HG03378 (cell line): ENCODE measurements around the gene ABCC5.

ENCODE experiments used
- ATAC-seq: cut with Tn5 transposase; IDR thresholded peaks from one replicate; pipeline ENCODE4 v1.9.1; 2021; ENCODE audit warnings: mild to moderate bottlenecking, moderate library complexity; ENCODE audit not compliant: unreplicated experiment

The ABCC5 gene

DNA sequence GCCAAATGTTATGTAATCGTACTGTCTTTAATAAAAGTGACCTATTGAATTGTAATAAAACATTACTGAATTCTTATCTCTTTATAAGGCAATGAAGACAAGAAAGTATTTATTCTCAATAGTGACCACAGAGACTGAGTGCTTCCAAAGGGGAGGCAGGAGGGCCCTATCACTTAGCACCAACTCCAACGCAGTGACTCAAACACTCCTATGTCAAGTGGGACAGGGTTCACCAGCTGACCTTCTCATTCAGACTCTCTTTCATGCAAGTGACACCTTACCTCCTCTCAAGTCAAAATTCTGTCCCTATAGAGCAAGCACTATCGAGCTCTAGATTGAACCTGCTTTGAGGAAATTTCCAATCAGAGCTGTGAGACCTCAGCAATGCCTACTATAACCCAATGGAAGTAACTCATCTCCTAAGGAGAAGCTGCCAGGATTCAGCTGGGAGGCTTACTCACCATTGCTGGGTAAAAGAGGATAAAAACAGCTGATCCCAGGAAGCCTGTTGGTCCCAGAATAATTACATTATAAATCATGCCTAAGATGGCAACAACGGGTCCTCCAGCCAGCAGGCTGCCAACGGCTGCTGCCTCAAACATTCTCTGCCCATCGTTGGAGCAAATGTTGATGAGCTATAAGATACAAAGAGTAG is 35.6 kb downstream of the ABCC5 start:
- no peak for ATAC-seq

DNA sequence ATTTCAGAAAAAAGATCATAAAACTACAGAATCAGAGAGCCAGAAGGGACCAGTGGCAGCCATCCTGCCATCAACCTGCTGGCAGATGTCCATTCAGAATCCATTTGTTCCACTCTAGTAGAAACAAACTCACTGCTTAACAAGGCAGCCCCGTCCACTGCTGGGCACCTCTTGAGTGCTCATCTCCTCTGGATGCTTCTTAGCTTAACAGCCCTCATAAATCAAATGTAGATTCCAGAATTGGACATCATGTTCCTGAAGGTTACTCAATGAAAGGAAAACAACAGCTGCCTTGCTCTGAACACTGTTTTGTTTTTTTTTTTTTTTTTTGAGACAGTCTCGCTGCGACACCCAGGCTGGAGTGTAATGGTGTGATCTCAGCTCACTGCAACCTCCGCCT is 37.3 kb downstream of the ABCC5 start:
- no peak for ATAC-seq

DNA sequence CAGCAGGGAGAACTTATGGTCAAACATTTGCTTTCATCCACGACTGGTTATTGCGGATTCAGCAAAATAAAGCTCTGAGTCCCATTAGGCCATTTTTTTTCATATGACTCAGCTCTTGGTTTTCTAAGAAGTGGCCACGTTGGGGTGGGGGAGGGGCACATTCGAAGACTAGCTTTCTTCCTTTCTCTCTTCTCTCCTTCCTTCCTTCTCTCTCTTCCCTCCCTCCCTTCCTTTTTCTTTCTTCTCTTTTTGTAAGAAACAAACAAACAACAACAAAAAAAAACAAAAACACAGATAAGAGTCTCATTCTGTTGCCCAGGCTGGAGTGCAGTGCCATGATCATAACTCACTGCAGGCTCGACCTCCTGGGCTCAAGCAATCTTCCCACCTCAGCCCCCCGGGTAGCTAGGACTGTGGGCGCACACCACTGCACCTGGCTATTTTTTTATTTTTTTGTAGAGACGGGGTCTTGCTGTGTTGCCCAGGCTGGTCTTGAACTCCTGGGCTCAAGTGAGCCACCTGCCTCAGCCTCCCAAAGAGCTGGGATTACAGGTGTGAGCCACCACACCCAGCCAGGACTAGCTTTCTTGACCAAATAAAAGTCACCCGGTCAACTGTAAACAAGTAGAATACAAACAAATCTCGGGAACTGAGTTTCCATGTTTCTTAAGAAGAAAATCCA is 41.6 kb downstream of the ABCC5 start:
- ATAC-seq: no peak

DNA sequence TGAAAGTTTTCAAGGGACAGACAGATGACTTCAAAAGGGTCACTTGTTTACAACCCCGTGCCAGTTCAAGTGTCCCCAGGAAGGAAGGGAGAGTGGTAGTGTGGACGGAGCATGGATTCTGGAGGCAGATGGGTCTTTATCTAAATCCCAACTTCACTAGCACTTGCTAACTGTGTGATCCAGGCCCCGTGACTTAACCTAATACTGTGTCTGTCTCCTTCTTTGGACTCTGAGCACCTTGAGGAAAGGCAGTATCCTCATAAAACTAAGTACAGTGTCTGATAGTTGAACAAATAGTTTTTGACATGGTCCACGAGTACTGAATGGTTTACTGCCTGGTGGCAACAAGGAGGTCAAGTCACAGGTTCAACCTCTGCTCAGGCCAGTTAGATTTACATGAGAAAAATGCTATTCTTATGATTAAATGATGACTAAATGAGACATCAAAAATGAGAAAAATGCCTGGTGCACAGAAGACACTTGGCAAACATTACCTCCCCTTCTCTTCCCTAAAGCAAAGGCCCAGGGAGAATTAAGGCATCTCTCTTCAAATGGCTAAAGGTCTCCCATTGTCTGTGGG is 48.9 kb downstream of the ABCC5 start:
- ATAC-seq: no peak

DNA sequence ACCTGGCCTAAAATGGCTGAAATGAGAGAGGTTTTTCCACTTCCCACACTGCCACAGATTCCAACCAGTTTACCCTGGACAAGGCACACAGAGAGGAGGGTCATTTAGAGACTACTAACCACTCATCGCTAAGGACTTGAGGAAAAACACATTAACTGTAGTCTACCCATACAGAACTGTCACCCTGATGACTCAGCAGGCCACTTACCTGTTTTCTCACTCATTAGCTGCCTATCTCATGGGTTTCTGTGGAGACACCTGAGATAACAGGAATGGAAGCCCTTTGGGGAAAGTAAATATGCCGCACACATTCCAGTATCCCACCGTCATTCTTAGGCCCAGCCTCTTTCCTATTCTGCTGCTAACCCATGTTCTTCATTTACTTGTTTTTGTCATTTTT is 50.0 kb downstream of the ABCC5 start:
- ATAC-seq: no peak

DNA sequence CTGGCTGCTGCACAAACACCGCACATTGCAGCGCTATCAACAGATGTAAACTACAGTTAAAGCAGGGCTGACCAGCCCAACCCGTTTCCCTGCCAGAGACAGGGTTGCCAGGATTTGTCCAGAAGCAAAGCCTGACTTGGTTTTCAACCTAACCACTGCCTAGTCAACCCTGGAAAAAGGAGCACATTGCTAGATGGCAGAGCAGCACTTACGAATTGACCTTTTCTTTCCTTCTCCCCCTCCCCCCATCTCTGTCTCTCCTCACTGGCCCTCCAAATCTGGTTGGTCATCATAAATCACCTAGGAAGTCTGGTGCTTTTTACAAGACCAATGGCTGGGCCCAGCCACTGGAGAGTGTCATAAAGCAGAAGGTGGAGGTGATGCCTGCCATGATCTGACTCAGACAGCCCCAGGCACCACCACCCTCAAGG is 51.3 kb downstream of the ABCC5 start:
- no peak for ATAC-seq

DNA sequence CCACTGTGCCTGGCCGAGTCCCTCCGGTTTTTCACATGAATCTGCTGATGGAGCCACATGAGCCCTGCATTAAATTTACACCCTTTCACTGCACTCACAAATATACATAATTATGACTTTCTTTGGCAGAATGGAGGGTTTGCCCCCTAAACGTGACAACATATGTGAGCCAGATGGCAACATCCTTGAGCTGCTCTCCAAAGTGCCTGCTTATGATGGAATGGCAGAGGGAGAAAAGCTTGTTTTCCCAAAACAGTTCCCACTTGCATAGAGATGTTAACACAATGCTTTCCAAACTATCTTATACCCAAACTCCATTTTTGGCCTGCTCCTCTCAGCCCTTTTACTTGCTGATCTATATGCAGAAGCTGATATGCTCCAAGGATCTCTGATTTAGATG is 54.9 kb downstream of the ABCC5 start:
- no peak for ATAC-seq

DNA sequence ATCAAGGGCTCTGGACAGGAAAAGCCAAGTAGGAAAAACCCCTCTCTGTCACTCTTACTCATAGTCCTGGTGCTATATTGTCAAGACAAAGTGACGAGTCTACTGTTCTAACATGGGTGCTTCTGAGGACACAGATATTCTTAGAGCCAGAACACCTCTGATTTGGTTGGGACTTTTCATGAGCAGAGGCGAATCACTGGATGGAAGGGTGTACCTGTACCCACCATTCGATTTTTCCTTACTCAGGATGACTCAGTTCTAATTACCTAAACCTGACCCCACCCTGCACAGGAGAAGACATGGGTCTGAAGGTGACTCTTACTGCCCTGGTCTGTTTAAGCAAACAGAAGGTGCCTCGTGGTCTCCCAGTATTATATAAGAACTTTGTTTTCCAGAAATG is 58.5 kb downstream of the ABCC5 start:
- no peak for ATAC-seq

DNA sequence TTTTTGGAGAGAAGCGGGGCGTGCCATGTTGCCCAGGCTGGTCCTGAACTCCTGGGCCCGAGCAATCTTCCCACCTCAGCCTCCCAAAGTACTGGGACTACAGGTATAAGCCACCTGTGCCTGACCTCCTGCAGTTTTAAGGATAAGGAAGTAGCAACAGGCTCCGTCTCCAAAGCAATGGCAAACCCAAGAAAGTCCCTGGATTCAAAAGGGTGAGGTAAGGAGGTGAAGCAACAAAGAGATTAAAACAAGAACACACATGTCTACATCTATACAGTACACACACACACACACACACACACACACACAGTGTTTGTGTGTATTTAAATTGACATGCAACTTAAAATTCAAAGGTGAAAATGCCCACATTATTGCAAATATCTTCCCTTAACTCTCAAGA is 58.9 kb downstream of the ABCC5 start:
- ATAC-seq: no peak

DNA sequence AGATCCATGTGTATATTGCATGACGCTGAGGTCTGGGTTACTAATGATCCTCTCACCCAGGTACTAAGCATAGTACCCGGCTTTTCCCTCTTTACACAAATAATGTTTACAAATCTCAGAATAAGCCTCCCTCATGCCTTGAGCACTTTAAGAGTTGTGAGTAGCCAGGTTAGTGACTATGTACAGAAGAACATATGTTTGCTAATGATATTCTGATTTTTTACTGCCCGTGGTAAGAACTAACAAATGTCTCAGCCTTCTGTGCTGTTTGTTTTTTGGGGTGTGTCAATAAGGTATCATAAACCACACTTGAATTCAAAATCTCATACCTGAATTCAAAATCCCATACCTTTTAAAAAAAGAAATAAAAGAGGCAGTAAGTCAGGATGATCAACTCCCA is 59.5 kb downstream of the ABCC5 start:
- ATAC-seq: no peak

DNA sequence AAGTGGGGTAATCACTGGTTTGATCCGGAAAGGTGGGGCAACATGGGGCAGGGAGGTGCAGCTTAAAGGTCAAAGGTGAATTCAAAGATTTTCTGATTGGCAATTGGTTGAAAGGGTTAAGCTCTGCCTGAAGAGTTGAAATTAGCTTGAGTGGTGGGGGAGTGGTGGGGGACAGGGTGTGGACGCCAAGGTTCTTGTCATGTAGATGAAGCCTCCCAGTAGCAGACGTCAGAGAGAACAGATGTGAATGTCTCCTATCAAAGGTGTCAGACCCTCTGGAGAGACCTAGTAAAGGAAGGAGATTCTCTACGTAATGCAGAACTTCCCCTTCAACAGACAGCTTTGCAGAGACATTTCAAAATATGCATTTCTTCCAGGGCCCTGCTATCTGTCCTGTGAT is 62.8 kb downstream of the ABCC5 start:
- ATAC-seq: no peak

DNA sequence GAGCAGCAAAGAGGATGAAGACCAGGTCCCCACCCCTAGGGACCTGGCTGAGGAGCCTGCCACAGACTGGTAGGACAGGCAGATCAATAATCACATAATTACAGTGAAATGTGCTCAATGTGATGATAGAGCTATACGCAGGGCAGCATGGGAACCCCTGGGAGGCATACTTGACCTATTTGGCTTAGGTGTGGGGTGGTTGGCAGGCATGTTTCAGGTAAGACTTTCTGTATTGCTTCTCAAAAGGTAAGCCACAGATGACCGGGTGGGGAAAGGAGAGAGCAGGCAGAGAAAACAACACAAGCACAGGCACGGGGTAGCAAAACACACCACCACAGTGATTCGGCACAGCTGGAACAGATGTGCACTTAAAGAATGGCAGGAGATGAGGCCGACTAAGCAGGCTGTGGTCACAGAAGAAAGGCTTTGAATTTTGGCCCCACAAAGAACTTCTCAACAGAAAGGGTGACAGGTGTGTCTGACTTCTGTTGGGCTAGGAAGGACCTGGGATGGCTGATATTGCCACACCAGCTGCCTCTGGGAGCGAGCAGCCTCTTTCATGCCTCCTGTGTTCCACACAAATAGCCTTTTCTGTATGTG is 64.1 kb downstream of the ABCC5 start:
- no peak for ATAC-seq

DNA sequence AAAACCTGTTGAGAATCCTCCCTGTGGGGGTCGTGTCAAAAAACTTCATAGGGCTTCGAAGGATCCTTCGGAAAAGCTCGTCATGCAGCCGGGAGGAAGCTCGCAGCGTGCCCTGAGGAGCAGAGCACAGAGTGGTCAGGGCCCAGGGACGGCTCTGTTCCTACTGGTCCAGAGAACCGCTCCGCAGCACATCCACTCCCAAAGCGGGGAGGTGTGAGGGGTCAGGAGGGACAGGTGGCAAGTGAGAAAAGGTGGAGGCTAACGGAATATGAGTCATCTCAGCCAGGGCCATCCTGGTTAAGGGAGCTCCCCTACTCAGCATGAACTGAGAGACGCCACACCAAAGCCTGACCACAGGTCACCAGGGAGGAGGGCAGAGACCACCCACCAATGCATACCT is 66.2 kb downstream of the ABCC5 start:
- ATAC-seq: no peak

DNA sequence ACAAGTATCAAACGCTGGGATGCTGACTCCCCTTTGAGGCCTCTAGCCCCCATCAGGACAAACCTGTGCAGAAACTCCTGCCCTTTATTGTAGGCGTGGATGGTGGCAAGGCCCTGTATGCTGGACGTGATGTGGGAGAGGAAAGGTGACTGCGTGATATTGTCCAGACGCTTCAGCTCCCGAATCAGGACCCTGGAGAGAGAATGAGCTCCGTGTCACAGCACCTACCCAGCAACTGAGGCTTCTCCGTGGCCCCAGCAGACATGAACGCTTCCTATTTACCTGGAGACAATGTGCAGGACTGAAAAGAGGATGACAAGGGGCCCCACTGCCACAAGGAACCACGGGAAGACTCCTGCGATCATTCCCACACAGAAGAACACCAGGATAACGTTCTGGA is 68.0 kb downstream of the ABCC5 start:
- no peak for ATAC-seq

DNA sequence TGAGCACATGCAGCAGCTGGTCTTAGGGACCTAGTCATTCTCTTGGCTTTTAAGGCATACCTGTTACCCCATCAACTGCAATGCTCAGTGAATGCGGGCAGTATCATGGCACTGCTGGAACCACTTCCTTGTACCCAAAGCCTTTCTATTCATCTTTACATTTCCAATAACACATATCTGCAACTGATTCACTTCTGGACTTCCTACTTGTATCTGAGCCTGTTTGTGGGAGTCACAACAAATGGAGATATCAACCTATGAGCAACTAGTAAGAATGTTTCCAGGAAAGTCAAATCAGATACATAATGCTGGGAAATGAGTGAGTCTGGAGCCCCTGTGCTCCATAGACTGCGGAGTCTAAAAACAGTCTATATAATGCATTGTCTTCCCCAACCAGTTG is 71.6 kb downstream of the ABCC5 start:
- no peak for ATAC-seq

DNA sequence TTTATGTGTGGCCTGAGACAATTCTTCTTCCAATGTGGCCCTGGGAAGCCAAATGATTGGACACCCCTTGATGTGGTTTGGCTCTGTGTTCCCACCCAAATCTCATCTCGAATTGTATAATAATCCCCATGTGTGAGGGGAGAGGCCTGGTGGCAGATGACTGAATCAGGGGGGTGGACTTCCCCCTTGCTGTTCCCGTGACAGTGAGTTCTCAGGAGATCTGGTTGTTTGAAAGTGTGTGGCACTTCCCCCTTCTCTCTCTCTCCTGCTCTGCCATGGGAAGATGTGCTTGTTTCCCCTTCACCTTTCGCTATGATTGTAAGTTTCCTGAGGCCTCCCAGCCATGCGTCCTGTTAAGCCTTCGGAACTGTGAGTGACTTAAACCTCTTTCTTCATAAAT is 72.9 kb downstream of the ABCC5 start:
- ATAC-seq: no peak

DNA sequence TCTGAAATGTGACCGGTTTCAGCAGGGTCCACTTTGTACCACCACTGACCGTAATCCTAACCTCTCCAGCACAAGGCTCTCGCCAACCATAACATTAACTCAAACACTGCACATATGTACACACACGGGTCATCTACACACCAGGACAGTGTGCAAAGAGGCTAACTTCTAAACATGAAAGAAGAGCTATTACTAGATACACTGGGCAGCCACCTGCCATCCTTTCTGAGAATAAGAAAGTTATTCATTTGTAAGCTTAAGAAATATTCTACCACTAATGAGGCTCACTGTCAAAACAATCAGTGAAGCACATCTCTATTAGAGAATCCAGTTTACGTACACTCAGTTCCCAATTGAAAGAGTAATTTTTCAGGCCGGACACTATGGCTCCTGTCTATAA is 73.9 kb downstream of the ABCC5 start:
- ATAC-seq: no peak

DNA sequence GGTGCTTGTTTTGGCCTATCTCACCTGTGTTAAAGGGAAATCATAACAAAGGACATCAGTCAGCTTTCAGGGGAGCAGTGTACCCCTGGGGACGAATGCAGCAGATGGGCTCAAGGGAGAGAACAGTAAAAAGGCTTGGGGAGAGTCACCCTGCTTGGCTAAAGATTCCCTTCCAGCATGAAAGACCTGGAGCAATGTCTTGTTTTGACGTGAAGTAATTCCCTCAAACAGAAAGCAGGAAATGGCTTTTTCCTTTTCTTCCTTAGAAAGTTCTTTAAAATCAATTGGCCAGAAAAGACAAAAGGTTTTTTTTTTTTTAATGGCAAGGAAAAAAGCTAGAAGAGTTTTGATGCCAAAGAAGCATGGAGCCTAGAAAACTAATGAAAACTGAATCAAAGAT is 76.5 kb downstream of the ABCC5 start:
- ATAC-seq: no peak

DNA sequence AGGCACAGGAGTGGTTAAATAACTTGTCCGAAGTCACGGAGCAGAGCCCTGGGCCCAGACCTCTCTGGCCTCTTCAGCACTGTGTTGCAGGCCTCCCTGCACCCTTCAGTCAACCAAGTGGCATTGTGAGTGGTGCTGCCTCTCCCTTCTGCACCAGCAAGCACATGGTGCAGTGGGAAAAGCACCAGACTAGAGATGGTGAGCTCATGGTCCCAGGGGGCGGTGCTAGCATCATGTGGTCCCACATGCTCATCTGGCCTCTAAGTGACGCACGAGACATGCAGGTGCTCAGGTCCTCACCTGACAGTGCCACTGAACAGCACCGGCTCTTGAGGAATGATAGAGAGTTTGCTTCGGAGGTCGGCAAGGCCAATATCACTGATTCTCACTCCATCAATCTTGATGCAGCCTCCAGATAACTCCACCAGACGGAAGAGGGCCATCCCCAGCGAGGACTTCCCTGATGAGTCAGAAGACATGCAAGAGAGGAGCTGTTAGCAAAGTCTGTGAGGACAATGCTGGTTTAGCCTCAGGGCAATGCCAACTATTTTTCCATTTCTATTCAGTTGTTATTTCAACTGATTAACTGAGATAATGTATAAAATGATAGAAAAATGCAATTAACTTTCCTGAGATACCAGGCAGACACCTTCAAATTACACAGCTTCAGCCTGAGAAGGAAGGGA is 79.9 kb downstream of the ABCC5 start:
- ATAC-seq: no peak

DNA sequence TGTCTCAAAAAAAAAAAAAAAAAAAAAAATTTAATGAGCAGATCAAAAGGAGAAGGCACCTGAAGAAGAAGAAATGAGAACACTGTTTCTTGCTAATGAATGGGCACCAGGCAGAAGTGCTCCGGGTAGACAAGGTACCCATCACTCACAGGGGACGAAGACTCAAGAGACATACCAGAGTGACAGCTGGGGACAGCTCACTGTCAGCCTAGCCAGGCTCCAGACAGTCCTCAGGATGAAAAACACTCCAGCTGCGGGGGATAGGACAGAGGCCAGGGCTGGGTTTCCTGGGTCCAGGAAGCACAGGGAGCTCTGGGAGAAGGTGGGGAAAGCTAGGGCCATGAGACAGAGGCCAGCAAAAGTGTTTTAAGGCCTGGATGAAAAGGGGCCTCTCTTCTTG is 84.5 kb downstream of the ABCC5 start:
- no peak for ATAC-seq

DNA sequence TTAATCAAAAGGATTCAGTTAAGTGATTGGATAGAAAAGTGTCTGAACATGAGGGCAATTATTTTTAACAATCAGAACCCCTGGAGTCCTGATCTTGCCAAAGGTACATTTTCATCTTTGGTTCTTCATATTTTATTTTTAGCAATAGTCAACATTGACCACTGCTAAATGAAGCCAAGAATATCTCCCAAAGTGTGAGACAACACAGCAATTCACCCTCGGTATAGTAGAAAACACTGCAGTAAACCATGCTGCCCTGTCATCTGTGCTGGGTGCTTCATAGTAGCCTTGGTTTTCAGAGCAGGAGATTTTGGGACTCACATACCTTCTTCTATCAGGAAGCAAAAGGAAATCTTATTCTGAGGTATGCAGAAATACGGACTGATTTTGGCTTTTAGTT is 85.8 kb downstream of the ABCC5 start:
- ATAC-seq: no peak

DNA sequence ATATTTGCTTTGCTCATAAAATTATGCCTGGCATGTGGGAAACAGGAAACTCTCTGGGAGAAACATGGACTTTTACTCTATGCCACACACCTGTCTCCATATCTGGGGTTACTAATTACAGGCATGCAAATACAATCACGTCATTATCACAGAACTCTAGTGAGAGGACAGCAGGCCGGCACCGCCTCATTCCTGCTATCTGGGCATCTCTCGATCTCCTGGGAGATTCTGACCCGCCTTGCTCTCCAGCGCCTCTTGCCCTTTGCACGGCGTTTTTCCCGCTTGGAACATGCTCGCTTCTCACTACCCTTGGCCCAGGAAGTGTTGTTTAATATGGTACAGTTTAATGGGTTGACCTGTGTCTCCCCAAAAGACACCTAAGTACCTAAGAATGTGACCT is 87.6 kb downstream of the ABCC5 start:
- ATAC-seq: no peak
